HG02763 (cell line): Measurements from ENCODE around the gene KRAS.
"Not testable (repeated sequence)": the region's sequence is repeated elsewhere in the genome, so short reads cannot be mapped to it uniquely, and the experiment has no call there.

ENCODE experiments used
- ATAC-seq: cut with Tn5 transposase; IDR thresholded peaks from one replicate; pipeline ENCODE4 v1.9.1; 2021; ENCODE audit warnings: mild to moderate bottlenecking, moderate library complexity; ENCODE audit not compliant: unreplicated experiment

Gene KRAS

DNA sequence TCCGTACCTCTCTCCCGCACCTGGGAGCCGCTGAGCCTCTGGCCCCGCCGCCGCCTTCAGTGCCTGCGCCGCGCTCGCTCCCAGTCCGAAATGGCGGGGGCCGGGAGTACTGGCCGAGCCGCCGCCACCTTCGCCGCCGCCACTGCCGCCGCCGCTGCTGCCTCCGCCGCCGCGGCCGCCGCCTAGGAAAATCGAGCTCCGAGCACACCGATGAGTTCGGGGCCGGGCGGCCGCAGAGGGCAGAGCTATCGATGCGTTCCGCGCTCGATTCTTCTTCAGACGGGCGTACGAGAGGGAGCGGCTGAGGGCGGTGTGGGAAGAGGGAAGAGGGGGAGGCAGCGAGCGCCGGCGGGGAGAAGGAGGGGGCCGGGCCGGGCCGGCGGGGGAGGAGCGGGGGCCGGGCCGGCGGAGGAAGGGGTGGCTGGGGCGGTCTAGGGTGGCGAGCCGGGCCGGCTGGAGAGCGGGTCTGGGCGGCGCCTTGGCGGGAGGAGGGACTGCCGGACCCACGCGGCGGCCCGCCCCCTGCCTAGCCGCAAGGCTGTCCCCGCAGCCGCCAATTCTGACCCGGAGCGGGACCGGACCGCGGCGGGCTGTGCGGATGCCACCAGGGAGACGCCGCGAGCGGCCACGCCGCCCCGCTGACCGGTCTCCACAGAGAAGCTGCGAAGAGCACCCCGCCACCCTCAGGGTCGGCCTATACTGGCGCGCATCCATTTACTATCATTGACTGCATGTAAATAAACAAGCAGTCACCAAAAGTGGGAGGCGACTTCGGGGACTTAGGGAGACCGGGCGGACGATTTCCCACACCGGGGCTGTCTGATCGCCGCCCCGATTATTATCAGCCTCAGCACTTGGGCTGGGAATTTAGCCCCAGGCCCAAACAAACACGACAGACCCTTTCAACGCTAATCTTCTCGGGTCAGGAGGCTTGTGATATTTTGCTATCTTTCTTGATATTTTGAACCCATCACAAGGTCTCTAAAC is at the start of gene KRAS:
KRAS (minus strand) TSS at position 186 of the 987 bp plus-strand sequence.
- peak; percentile 82 for ATAC-seq

GRCh38 chr12:25296381-25296780 is 45.7 kb upstream of the KRAS start:
- ATAC-seq, result no peak

DNA sequence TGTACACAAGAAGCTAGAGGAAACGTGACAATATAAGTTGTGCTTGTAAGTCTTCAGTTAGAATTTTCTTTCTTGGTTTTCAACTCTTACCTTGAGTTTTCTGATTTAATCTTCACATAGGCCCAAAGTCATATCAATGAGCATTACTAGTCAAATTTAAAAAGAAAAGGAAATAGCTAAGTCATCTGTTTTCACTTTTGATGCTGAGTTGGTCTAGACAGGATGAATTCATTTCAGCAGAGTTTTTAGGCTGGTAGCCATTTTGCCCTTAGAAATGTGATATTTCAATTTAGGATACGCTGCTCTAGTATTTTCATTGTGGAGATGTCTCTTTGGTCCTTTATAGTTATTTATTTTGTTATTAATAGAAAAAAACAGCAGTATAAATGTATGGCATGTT is 44.6 kb upstream of the KRAS start:
- no peak for ATAC-seq

DNA sequence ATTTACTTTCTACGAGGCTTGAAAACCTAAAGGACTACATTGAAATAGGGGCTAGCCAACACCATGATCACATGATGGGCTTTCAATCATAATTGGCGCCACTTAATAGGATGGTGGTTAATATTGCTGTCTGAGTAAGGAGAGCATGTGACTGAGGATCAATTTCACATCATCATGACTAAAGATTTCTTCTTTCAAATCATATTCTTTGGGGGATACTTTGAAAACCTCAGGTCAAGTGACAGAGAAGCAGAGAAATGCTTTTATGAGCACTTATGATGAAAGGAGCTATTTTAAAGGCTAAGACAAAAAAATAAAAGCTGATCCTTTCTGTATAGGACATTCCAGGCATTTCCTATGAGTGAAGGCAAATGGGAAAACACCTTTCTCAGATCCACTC is 42.9 kb upstream of the KRAS start:
- no peak for ATAC-seq

- not testable (repeated sequence) for ATAC-seq
Observed at GRCh38 chr12:25292810-25293221, 42.1 kb upstream of the KRAS start.

DNA sequence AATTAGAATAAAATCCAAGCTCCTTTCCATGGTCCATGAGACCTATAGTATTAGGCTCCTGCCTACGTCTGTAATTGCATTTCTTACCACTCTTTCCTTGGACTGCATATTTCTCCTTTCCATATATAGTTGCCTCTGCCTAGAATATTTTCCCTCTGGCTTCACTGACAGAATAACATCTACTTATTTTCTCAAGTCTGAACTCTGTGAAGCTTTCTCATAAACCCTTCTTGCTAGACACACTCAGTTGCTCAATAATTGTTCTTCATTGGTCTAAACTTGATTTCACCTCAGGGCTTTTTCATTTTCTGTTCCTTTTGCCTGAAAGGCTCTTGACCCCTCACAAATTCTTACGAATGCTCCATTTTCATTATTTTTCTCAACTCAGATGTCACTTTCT is 36.9 kb upstream of the KRAS start:
- no peak for ATAC-seq

DNA sequence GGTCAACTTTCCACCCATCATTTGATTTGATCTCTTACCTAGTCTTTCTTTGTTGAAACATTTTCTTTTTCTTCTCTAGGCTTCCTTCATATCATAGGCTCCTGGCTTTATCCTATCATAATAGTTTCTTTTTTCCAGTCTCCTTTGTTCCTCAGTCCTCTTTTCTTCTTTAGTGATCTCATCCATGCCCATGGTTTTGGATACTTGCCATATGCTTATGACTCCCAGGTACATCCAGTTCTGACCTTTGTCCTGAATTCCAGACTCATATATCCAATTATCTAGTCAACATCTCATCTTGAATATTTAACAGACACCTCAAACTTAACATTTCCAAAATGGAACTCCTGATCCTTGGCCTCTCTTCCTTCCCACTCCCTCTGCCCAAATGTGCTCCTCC is 36.1 kb upstream of the KRAS start:
- ATAC-seq, result no peak

- ATAC-seq, result no peak
Observed at GRCh38 chr12:25284024-25284423, 33.3 kb upstream of the KRAS start.

- ATAC-seq, result no peak
Observed at GRCh38 chr12:25283006-25283405, 32.3 kb upstream of the KRAS start.

GRCh38 chr12:25280082-25280481 is 29.4 kb upstream of the KRAS start:
- no peak for ATAC-seq

DNA sequence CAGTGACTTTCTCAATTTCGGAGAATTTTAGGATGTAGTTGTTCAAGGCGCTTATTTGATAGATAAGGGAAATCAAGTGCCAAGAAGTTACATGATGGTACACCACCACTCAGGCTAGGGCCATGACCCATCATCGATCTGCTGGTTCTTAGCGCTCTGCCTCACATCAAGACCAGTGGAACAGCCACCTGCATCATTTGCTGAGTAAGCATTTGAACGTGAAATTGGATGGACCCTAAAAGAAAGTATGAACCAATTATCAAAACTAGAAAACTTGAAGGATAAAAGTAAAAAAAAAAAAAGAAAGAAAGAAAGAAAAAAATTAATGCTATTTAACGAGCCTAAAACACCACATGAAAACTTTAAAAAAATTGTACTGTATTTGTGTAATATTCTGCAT is 27.5 kb upstream of the KRAS start:
- ATAC-seq, result no peak

- no peak for ATAC-seq
Observed at GRCh38 chr12:25276199-25276937, 25.6 kb upstream of the KRAS start.

- no peak for ATAC-seq
Observed at GRCh38 chr12:25271486-25272098, 20.9 kb upstream of the KRAS start.

GRCh38 chr12:25269701-25270100 is 19.0 kb upstream of the KRAS start:
- peak; percentile 73 for ATAC-seq

- no peak for ATAC-seq
Observed at GRCh38 chr12:25266497-25266896, 15.8 kb upstream of the KRAS start.

DNA sequence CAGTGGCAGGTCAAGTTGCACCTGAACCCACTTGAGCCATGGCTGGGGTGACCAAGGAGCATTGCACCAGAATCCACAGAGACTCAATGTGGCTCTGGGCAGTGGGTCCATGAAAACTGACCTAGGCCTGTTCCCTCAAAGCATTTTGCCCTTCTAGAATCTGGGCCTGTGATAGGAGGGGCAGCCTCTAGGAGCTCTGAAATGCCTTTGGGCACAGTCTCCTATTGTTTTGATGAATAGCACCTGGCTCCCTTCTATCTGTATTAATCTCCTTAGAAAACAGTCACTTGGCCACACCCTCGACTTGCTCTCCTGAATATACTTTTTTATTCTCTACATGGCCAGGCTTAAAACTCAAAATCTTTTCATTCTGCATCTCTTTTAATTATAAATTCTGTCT is 14.1 kb upstream of the KRAS start:
- no peak for ATAC-seq

GRCh38 chr12:25264114-25264513 is 13.4 kb upstream of the KRAS start:
- ATAC-seq, result no peak

GRCh38 chr12:25263594-25263993 is 12.9 kb upstream of the KRAS start:
- ATAC-seq, result no peak

GRCh38 chr12:25262389-25263074 is 11.8 kb upstream of the KRAS start:
- ATAC-seq, result no peak

DNA sequence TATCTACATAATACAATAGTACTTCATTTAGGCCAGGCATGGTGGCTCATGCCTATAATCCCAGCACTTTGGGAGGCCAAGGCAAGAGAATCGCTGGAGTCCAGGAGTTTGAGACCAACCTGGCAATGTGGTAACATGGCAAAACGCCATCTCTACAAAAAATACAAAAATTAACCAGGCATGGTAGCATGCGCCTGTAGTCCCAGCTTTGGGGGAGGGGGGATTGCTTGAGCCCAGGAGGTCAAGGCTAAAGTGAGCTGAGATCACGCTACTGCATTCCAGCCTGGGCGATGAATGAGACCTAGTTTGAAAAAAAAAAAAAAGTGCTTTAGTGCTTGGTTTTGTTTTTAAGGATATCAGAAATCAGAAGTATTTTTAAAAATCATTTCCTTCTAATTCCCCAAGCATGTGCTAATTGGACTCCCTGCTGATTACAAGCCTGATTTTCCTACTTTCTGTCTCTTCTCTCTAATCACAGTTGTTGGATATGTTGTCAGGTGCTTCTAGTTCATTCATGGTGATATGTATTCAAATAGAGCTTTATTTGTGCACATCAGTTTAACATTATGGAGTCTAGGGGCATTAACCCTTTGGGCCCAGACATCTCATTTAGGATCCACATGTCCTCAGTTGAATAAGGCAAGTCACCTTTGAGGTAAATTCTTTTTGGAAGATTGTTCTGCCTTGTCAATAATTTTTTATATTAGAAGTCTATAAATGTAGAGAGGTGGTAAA is 7.0 kb upstream of the KRAS start:
- ATAC-seq, result no peak
